ENCODE data around the gene CERS6. TPM values are rescaled to one million over a fixed set of nuclear protein-coding genes. Genes with fewer than 3 reads are reported as not detected.
"Not testable (repeated sequence)": the region's sequence is repeated elsewhere in the genome, so short reads cannot be mapped to it uniquely, and the experiment has no call there.

CERS6 gene
- total RNA-seq, 2 donors from 2014 or later: 11.2 to 18.5 TPM

DNA sequence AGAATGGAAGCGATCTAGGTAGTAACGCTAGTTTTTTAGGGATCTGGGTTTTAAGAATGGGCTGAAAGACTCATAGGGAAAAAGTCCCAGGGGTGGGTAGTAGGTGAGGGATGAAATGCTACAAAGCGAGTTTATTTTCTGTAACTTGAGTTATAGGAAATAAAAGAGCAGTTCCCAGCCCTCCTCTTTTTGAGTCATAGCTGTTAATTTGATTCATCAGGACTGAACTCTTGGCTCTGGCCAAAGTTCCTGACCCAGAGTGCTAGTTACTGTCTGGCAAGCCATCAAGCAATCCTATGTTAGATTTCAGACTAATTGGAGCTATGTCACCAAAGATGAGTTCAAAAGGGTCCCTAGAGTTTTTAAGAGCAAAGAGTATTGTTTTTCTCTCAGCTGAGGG lies 328.9 kb downstream of the CERS6 start:
- Mint-ChIP-seq H3K36me3 (ENCODE audit: insufficient read depth in 2 of 2) (no peaks in the 10 kb centered on the region), H3K9me3 (no peaks in the 10 kb centered on the region), H3K27ac (no peak overlapping the region), H3K4me3 (no peak overlapping the region), H3K27me3 (ENCODE audit: low read depth) (no peaks in the 10 kb centered on the region), H3K4me1 (ENCODE audit: low read depth) (no peaks in the 10 kb centered on the region)
- no peak for DNase-seq
- no peak for ATAC-seq (replicated peaks in 1 of 2)

DNA sequence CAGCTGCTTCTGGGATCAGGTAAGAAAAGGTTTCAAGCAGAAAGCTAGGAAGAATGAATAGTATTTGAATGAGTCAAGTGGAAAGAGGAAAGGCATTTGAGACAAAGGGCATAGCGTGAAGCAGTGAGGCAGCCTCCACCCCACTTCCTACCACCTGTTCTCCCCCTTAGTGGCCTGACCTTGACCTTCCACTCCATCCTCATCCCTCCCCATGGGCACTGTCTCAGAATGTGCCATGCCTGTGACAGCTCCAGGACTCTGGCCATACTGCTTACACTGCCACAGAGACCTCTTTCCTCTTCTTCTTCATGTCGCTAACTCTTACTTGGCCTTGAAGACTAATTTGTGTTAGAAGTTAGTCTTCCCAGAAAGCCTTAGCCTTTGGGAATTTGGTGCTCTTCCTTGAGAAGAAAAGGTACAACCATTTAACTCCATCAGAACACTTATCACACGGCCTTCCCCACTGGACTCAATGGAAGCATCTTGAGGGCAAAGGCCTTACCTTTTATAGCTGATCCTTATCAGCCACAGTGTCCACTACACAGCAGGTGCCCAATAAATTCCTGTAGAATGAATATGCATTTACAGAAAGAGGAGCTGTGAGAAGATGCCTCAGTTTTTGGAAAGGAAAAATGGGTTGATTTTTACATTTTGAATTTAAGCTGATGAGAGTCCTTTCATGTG lies 331.2 kb downstream of the CERS6 start:
- Mint-ChIP-seq H3K9me3 (no peaks in the 10 kb centered on the region), H3K27me3 (ENCODE audit: low read depth) (no peaks in the 10 kb centered on the region), H3K27ac (no peak overlapping the region), H3K4me3 (no peak overlapping the region), H3K4me1 (ENCODE audit: low read depth) (no peaks in the 10 kb centered on the region), H3K36me3 (ENCODE audit: insufficient read depth in 2 of 2) (peaks cover 0 to 1% of the 10 kb centered on the region in 2 donors)
- DNase-seq (no peak), ATAC-seq (replicated peaks in 1 of 2) (no peak)

DNA sequence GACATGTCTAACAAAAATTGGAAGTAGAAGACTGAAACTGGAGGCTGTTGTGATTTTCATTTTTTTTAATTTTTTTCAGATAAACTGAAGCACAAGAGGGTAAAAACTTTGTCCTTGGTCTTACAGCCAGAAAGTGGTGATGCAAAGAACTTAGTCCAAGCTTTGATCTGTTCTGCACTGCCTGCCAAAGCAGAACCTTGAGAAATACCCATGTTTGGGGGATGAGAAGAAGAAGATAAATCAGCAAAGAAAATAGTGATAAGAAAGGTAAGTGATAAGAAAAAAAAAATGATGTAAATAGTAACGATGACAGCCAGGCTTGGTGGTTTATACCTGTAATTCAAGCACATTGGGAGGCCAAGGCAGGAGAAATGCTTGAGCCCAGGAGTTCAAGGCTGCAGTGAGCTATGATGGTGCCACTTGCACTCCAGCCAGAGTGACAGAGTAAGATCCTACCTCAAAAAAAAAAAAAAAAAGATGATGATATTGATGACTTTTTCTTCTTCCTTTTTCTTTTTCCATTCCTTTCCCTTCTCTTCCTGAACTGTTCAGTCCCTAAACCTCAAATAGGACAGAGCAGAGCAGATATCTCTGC lies 331.8 kb downstream of the CERS6 start:
- no peak overlapping the region for H3K27ac Mint-ChIP-seq
- H3K4me3 Mint-ChIP-seq: no peak overlapping the region
- no peaks in the 10 kb centered on the region for H3K27me3 Mint-ChIP-seq (ENCODE audit: low read depth)
- H3K4me1 Mint-ChIP-seq (ENCODE audit: low read depth): no peaks in the 10 kb centered on the region
- no peak for DNase-seq
- H3K36me3 Mint-ChIP-seq (ENCODE audit: insufficient read depth in 2 of 2): peaks cover 0 to 1% of the 10 kb centered on the region in 2 donors
- no peak for ATAC-seq (replicated peaks in 1 of 2)
- H3K9me3 Mint-ChIP-seq: no peaks in the 10 kb centered on the region

DNA sequence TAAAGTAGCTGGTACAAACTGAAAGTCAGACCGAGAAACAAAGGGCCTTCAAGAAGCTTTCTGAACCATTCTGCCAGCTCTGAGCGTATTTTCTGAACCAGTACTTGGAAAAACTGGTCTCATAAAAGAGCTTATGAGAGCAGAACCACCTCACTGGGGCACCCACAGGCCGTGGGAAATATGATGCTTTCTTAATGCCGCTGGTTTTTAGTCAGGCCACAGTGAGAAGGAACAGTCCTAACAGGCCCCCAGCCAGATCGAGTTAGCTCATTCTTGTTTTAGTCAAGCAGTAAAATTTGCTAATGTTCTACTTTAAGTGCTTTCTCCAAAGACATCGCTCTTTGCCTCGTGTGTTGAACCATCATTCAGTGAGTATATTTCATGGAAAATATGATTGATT lies 333.7 kb downstream of the CERS6 start:
- DNase-seq (no peak), ATAC-seq (replicated peaks in 1 of 2) (no peak)
- Mint-ChIP-seq H3K36me3 (ENCODE audit: insufficient read depth in 2 of 2) (peaks cover 0 to 1% of the 10 kb centered on the region in 2 donors), H3K9me3 (no peaks in the 10 kb centered on the region), H3K27ac (no peak overlapping the region), H3K27me3 (ENCODE audit: low read depth) (no peaks in the 10 kb centered on the region), H3K4me3 (no peak overlapping the region), H3K4me1 (ENCODE audit: low read depth) (no peaks in the 10 kb centered on the region)

DNA sequence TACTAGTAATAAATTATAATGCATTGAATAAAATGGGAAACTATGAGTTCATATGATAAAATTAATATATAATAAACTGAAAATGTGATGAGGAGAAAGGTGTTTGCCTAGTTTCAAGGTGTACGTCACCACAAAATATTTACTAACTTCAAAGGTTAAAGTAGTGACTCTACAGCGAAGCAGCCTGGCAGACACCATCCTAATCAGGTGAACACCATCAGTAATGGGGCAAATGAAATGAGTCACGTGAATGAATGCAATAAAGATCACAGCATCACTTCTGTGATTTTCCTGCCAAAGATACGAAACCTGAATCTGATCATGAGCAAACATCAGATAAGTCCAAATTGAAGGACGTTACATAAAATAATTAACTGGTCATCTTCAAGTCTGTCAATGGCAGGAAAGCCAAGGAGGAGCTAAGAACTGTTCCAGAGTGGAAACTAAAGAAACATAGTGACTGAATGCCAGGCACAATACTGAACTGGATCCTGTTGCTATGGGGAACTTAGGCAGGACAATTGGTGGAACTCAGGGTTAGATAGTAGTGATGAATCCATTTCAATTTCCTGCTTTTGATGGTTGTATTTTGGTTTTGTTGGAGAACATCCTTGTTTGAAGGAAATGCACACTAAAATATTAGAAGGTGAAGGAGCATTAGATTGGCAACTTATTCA lies 334.3 kb downstream of the CERS6 start:
- Mint-ChIP-seq H3K9me3 (no peaks in the 10 kb centered on the region), H3K27me3 (ENCODE audit: low read depth) (no peaks in the 10 kb centered on the region), H3K36me3 (ENCODE audit: insufficient read depth in 2 of 2) (peaks cover 0 to 1% of the 10 kb centered on the region in 2 donors), H3K4me1 (ENCODE audit: low read depth) (no peaks in the 10 kb centered on the region), H3K4me3 (no peak overlapping the region), H3K27ac (no peak overlapping the region)
- no peak for DNase-seq
- ATAC-seq (replicated peaks in 1 of 2): no peak

DNA sequence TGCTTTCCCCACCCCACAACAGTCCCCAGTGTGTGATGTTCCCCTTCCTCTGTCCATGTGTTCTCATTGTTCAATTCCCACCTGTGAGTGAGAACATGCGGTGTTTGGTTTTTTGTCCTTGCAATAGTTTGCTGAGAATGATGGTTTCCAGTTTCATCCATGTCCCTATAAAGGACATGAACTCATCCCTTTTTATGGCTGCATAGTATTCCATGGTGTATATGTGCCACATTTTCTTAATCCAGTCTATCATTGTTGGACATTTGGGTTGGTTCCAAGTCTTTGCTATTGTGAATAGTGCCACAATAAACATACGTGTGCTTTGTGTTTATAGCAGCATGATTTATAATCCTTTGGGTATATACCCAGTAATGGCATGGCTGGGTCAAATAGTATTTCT lies 335.1 kb downstream of the CERS6 start:
- not testable (repeated sequence) for DNase-seq; H3K27ac Mint-ChIP-seq; H3K36me3 Mint-ChIP-seq (ENCODE audit: insufficient read depth in 2 of 2); H3K9me3 Mint-ChIP-seq; H3K4me1 Mint-ChIP-seq (ENCODE audit: low read depth); H3K27me3 Mint-ChIP-seq (ENCODE audit: low read depth); ATAC-seq (replicated peaks in 1 of 2); H3K4me3 Mint-ChIP-seq

DNA sequence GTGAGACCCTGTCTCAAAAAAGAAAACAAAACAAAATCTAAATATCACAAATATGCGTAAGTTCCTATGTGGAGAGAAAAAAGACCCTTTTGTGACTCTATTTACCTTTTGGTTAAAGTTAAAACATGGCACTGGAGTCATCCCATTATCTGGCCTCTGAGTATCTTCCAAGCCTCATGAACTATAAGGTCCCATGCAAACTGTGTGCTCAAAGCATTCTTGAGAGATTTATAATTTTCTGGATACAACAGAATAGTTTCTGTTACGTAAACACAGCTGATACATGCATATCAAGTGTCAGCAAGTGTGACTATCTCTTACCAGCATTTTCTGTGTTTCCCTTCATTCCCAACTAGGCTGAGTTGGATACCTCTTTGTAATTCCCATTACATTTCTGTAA lies 337.5 kb downstream of the CERS6 start:
- Mint-ChIP-seq H3K27ac (no peak overlapping the region), H3K4me3 (no peak overlapping the region), H3K9me3 (no peaks in the 10 kb centered on the region), H3K36me3 (ENCODE audit: insufficient read depth in 2 of 2) (peaks cover 0 to 1% of the 10 kb centered on the region in 2 donors), H3K4me1 (ENCODE audit: low read depth) (no peaks in the 10 kb centered on the region), H3K27me3 (ENCODE audit: low read depth) (no peaks in the 10 kb centered on the region)
- ATAC-seq (replicated peaks in 1 of 2): no peak
- DNase-seq: no peak

DNA sequence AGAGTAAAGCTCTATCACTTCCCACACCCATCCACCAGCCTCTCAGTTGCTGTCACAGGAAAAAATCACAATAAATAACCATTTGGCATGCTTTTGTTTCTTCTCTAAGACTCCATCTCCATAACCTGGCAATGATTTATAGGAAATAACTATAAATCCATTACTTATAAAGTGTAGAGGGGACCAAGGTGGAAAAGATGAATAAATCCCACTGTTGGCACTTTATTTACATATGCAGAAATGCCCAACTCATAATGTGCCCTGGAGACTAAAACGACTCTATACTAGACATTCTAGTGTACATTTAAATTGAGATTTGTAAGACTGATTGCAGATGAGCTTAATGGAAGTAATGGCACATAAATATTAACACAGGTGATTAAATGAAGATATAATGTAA lies 338.9 kb downstream of the CERS6 start:
- no peaks in the 10 kb centered on the region for H3K27me3 Mint-ChIP-seq (ENCODE audit: low read depth)
- no peak overlapping the region for H3K4me3 Mint-ChIP-seq
- H3K36me3 Mint-ChIP-seq (ENCODE audit: insufficient read depth in 2 of 2): peaks cover 0 to 1% of the 10 kb centered on the region in 2 donors

DNA sequence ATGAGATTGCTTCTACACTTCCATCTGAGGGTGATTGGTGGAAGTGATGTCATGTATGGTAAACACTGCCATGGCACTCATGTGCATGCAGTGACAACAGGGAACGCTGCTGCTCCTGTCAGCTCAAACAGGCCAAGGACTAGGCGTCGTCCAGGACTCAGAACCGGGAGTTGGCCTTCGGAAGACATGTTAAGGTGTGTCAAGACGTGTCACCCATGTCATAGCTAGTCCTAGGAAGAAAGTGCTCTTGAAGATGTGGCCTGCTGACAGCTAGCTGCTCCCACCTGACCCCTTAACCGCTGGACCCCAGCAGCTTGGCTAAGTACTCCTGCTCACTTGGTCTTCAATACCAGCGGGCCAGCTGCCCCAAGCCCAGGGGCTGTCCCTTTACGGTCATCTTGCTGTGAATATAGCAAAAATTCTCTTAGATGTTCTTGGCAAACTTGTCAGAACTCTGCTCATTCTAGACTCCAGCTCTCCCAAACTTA lies 340.1 kb downstream of the CERS6 start:
- ATAC-seq (replicated peaks in 1 of 2) (no peak), DNase-seq (no peak)
- H3K36me3 Mint-ChIP-seq (ENCODE audit: insufficient read depth in 2 of 2): no peaks in the 10 kb centered on the region
- H3K27ac Mint-ChIP-seq: no peak overlapping the region
- H3K4me3 Mint-ChIP-seq: no peak overlapping the region
- no peaks in the 10 kb centered on the region for H3K9me3 Mint-ChIP-seq
- no peaks in the 10 kb centered on the region for H3K4me1 Mint-ChIP-seq (ENCODE audit: low read depth)
- no peaks in the 10 kb centered on the region for H3K27me3 Mint-ChIP-seq (ENCODE audit: low read depth)

More for the DNA sequence above, 338.9 kb downstream of the CERS6 start:
- H3K27ac Mint-ChIP-seq: no peak overlapping the region
- ATAC-seq (replicated peaks in 1 of 2) (no peak), DNase-seq (no peak)
- no peaks in the 10 kb centered on the region for H3K4me1 Mint-ChIP-seq (ENCODE audit: low read depth)
- no peaks in the 10 kb centered on the region for H3K9me3 Mint-ChIP-seq

DNA sequence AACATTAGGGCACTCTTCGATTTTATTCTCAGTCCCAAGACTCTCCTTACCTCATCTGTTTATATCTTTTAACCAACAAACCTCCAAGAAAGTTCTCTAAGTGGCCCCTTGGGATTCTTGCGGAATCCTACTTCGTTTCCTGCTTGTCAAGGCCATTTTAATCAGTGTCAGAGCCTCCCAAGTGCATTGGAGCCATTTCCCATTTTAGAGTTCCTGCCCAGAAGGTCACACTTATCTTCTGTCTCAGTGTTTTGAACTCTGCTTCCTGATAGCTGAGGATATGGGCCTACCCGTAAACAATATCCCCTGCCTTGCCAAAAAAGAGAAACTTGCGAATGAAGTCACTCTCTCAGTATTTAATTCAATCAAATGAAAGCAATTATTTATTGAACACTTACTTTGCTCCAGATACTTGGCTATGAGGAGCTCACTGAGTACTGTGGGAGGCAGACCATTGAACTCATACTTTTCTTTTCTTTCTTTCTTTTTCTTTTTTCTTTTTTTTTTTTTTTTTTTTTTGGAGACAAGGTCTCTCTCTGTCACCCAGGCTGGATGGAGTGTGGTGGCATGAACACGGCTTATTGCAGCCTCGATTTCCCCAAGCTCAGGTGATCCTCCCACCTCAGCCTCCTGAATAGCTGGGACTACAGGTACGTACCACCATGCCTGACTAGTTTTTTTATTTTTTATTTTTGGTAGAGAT lies 340.7 kb downstream of the CERS6 start:
- H3K27ac Mint-ChIP-seq: no peak overlapping the region
- no peaks in the 10 kb centered on the region for H3K9me3 Mint-ChIP-seq
- no peaks in the 10 kb centered on the region for H3K4me1 Mint-ChIP-seq (ENCODE audit: low read depth)
- H3K4me3 Mint-ChIP-seq: no peak overlapping the region
- H3K27me3 Mint-ChIP-seq (ENCODE audit: low read depth): no peaks in the 10 kb centered on the region
- ATAC-seq (replicated peaks in 1 of 2) (no peak), DNase-seq (no peak)
- no peaks in the 10 kb centered on the region for H3K36me3 Mint-ChIP-seq (ENCODE audit: insufficient read depth in 2 of 2)

DNA sequence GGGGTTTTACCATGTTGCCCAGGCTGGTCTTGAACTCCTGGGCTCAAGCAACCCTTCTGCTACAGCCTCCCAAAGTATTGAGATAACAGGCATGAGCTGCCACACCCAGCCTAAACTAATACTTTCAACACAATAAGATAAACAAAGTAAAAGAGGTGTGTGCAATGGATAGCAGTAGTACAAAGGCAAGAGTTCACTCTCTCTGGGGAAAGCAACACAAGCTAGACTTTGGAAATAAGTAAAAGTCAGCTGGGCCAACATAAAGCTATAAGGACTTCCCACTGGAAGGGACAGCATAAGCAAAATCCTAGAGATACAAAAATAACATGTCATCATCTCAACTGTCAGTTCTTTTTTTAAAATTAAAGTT lies 341.2 kb downstream of the CERS6 start:
- Mint-ChIP-seq H3K27me3 (ENCODE audit: low read depth) (no peaks in the 10 kb centered on the region), H3K4me1 (ENCODE audit: low read depth) (no peaks in the 10 kb centered on the region), H3K9me3 (no peaks in the 10 kb centered on the region), H3K27ac (no peak overlapping the region), H3K36me3 (ENCODE audit: insufficient read depth in 2 of 2) (no peaks in the 10 kb centered on the region), H3K4me3 (no peak overlapping the region)
- DNase-seq: no peak
- no peak for ATAC-seq (replicated peaks in 1 of 2)

DNA sequence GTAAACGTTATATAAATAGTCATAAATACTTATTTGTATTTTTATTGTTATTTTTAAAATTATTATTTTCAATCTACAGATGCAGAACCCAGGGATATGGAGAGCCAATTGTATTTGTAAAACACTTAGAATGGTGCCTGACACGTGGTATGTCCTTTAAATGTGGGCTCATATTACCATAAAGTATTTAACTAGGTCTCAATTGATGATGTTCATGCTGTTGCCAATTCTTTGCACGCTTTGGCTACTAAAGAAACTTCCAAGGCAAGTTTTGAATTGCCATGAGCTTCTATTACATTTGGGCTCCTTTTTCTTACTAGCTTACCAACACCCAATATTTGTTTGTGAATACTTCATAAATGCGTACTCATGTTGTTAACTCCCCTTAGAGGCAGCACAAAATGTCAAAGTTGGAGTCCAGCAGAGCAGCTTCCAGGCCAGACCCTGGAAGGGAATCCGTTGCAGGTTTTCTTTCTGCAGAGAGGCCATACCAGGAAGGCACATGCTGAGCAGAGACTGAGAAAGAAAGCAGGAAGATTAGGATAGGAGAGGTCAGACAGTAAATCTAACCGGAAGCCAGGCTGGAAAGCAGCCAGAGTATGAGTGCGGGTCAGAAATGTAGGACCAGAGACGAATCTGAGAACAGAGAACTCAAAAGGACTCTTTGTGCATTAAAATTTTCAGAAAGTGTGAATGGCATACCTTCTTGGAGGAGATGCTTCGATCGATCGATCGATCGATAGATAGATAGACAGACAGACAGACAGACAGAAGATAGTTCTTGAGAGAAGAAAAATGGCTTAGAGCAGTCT lies 342.2 kb downstream of the CERS6 start:
- peaks cover 6% of the 10 kb centered on the region for H3K27me3 Mint-ChIP-seq (ENCODE audit: low read depth)
- no peaks in the 10 kb centered on the region for H3K4me1 Mint-ChIP-seq (ENCODE audit: low read depth)
- no peak for DNase-seq

More for the DNA sequence above, 342.2 kb downstream of the CERS6 start:
- H3K9me3 Mint-ChIP-seq: no peaks in the 10 kb centered on the region
- ATAC-seq (replicated peaks in 1 of 2): no peak
- no peak overlapping the region for H3K27ac Mint-ChIP-seq
- no peak overlapping the region for H3K4me3 Mint-ChIP-seq
- no peaks in the 10 kb centered on the region for H3K36me3 Mint-ChIP-seq (ENCODE audit: insufficient read depth in 2 of 2)
